Progenitor cell of endocrine pancreas (in vitro differentiated cells): ENCODE data around the gene SYCN. TPM values are rescaled to one million over a fixed set of nuclear protein-coding genes. Genes with fewer than 3 reads are reported as not detected.

Experiments used
- DNase-seq: peaks from one replicate; pipeline ENCODE4 v3.0.0; 2021; ENCODE audit warnings: low spot score; ENCODE audit not compliant: unreplicated experiment
- H3K27ac Mint-ChIP-seq: 2 replicates; pipeline ENCODE4 v1.8.0; 2021; ENCODE audit warnings: mild to moderate bottlenecking, moderate library complexity, mixed read lengths
- H3K27me3 Mint-ChIP-seq: 2 replicates; pipeline ENCODE4 v1.8.0; 2021; ENCODE audit warnings: mixed read lengths
- H3K36me3 Mint-ChIP-seq: 2 replicates; pipeline ENCODE4 v1.8.0; 2022; ENCODE audit warnings: mixed read lengths; ENCODE audit not compliant: insufficient read depth
- H3K4me1 Mint-ChIP-seq: 2 replicates; pipeline ENCODE4 v1.8.0; 2021; ENCODE audit warnings: low read depth, mixed read lengths
- H3K4me3 Mint-ChIP-seq: 2 replicates; pipeline ENCODE4 v1.8.0; 2021; ENCODE audit warnings: low read depth, mild to moderate bottlenecking, moderate library complexity, mixed read lengths
- H3K9me3 Mint-ChIP-seq: 2 replicates; pipeline ENCODE4 v1.8.0; 2021; ENCODE audit warnings: low read depth, mixed read lengths
- CTCF ChIP-seq: fragments of 200-600 bp; sonication (generic); IDR thresholded peaks from one replicate; pipeline ENCODE4 v1.5.0; 2021; ENCODE audit warnings: antibody characterized with exemption, mild to moderate bottlenecking; ENCODE audit not compliant: unreplicated experiment
- total RNA-seq: library from RNA; stranded (reverse); gene quantifications from 2 replicates; pipeline ENCODE4 v1.2.1, GENCODE V29; 2021

SYCN gene
- total RNA-seq, 1 donor from 2014 or later: not detected

- Mint-ChIP-seq H3K4me1 (peaks cover 43% of the 10 kb centered on the region), H3K9me3 (no peaks in the 10 kb centered on the region), H3K27me3 (no peaks in the 10 kb centered on the region), H3K27ac (peak overlapping the region; percentile 0), H3K36me3 (no peaks in the 10 kb centered on the region), H3K4me3 (no peak overlapping the region)
- no peak for DNase-seq
- no peak for TF ChIP-seq CTCF
Measured at GRCh38 chr19:39160523-39160861, 43.6 kb downstream of the SYCN start.

- no peak overlapping the region for H3K4me3 Mint-ChIP-seq
- H3K27ac Mint-ChIP-seq: peak overlapping the region; percentile 83
- no peaks in the 10 kb centered on the region for H3K9me3 Mint-ChIP-seq
- peaks cover 53% of the 10 kb centered on the region for H3K4me1 Mint-ChIP-seq
- no peak for TF ChIP-seq CTCF
- peaks cover 6% of the 10 kb centered on the region for H3K36me3 Mint-ChIP-seq
- no peaks in the 10 kb centered on the region for H3K27me3 Mint-ChIP-seq
- no peak for DNase-seq
Measured at GRCh38 chr19:39158646-39159260, 45.3 kb downstream of the SYCN start.

- Mint-ChIP-seq H3K9me3 (no peaks in the 10 kb centered on the region), H3K27me3 (no peaks in the 10 kb centered on the region), H3K4me3 (peak overlapping the region; percentile 27), H3K36me3 (peaks cover 6% of the 10 kb centered on the region), H3K4me1 (peaks cover 51% of the 10 kb centered on the region), H3K27ac (peak overlapping the region; percentile 83)
- no peak for TF ChIP-seq CTCF
- DNase-seq: no peak
Measured at GRCh38 chr19:39157997-39158389, 46.1 kb downstream of the SYCN start.

- H3K27ac Mint-ChIP-seq: peak overlapping the region; percentile 63
- no peaks in the 10 kb centered on the region for H3K27me3 Mint-ChIP-seq
- no peak for TF ChIP-seq CTCF
- peaks cover 6% of the 10 kb centered on the region for H3K36me3 Mint-ChIP-seq
- peak overlapping the region; percentile 27 for H3K4me3 Mint-ChIP-seq
- no peaks in the 10 kb centered on the region for H3K9me3 Mint-ChIP-seq
- DNase-seq: no peak
- peaks cover 49% of the 10 kb centered on the region for H3K4me1 Mint-ChIP-seq
Measured at GRCh38 chr19:39157275-39157996, 46.6 kb downstream of the SYCN start.

- Mint-ChIP-seq H3K4me3 (no peak overlapping the region), H3K36me3 (peaks cover 6% of the 10 kb centered on the region), H3K9me3 (no peaks in the 10 kb centered on the region), H3K4me1 (peaks cover 49% of the 10 kb centered on the region), H3K27ac (peak overlapping the region; percentile 53), H3K27me3 (no peaks in the 10 kb centered on the region)
- TF ChIP-seq CTCF: no peak
- no peak for DNase-seq
Measured at GRCh38 chr19:39156326-39157230, 47.5 kb downstream of the SYCN start.
